GM19467 (cell line): ENCODE measurements around the gene USP49.
"Not testable (repeated sequence)": the region's sequence is repeated elsewhere in the genome, so short reads cannot be mapped to it uniquely, and the experiment has no call there.

Source experiments
- ATAC-seq: cut with Tn5 transposase; IDR thresholded peaks from one replicate; pipeline ENCODE4 v1.9.1; 2021; ENCODE audit warnings: mild to moderate bottlenecking, moderate library complexity; ENCODE audit not compliant: unreplicated experiment

Gene USP49

GRCh38 chr6:41895300-41896233, at the start of gene USP49:
Gene USP49 (minus strand): TSS chr6:41895375. CDS start chr6:41806983, 88,392 bp downstream.
- ATAC-seq, result peak; percentile 70

GRCh38 chr6:41943456-41943855, 48.3 kb upstream of the USP49 start:
- ATAC-seq, result no peak

GRCh38 chr6:41942882-41943281, 47.7 kb upstream of the USP49 start:
- not testable (repeated sequence) for ATAC-seq

DNA sequence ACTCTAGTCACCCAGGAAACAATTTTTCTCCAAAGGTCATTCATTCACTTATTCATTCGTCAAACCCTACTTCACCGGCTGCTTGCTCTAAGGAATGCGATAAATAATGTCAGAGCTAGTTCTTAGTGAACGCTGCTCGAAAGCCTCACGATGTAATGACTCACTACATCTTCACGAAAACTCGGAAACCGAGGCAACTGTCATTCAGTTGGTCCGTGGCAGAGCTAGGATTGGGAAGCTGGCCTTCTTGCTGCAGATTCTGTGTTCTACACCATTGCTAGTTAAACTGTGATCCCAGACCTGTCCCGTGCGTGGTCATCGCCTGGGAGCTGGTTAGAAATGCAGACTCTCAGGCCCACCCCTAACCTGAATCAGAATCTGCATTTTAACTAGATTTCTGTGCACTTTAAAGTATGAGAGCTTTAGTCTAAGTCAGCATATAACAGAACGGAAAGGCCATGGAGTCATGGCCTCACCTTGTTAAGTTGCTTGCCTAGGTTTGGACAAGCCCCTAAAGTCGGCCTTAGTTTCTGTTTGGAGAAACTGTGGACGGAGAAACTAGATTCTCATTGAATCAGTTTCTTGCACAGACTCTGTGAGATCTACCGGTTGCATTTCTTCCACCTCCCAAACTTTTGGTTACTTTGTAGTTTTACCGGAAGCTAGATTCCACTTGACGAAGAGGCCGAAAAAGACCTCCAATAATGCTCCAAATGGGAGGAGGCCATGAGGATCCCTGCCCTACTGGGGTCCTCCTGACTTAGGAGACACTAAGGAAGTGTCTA, 47.1 kb upstream of the USP49 start:
- no peak for ATAC-seq

- peak; percentile 84 for ATAC-seq
These were observed 46.3 kb upstream of the USP49 start, which contains the start of gene CCND3 for GRCh38 chr6:41941280-41942066. Gene CCND3 (minus strand): TSS chr6:41941808. CDS start chr6:41941649, 159 bp downstream.

GRCh38 chr6:41940759-41941279, 45.6 kb upstream of the USP49 start:
- ATAC-seq, result no peak

DNA sequence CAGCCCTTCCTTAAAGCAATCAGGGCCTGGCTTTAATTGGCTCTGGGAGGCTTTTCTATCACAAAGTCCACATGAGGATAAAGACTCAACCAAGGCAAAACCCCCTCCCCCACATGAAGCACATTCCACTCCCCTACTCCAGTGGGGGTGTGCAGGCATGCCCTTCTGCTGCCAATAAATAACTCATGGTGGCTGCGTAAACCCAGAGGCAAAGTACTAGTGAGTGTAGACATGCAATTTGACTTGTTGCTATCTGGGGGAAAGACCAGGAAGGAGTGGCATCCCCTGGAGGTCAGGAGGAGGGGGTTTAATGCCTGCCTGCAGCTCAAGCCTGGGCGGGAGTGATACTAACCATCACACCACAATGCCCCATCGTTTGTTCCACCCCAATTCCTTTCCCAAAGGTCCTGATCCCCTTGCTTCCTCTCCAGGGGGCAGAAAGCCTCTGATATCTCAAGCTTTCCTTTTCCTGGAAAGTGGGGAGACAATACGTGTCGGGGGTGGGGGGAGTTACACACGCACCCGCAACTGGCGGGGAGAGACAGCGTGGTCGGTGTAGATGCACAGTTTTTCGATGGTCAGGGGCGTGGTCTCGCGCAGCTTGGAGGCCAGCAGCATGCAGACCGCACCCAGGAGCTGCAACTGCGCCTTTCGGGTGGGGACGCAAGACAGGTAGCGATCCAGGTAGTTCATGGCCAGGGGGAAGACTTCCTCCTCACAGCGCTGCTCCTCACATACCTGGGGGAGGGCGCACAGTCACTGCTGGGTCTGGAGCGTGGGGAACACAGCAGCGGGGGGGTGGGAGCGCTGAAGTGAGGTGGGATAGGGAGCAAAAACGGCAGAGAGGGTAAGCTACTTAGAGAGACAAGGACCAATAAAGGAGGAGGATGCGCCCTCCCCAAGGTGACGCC, 44.9 kb upstream of the USP49 start:
- ATAC-seq, result no peak

- ATAC-seq, result no peak
These were observed 44.1 kb upstream of the USP49 start for GRCh38 chr6:41939176-41939847.

DNA sequence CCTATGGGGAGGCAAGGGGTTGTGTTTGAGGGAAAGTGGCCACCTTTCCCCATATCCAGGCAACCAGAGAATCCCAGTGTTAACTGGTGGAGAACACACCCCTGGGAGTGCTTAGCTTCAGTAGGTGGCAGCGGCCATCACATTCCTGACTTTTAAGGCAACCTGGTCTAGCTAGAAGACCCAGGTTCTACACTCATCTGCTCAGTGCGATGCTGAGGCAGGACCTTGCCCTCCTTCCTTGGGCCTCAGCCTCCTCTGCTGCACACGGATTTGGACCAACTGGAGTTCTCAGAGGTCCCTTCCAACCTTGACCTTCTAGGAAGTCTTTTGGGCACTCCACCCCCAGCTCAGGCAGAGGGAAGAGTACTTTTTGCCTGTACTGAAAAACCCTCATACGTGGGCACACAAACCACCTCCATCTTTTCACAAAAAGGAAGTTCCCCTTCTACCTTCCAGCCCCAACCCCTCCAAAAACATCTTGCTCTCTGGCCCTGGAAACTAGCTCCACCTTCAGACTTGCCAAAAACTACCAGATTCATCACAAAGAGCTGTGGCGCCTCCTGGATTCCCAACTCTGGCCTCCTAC, 43.5 kb upstream of the USP49 start:
- ATAC-seq, result no peak

GRCh38 chr6:41937861-41938574, 42.8 kb upstream of the USP49 start:
- ATAC-seq, result no peak

GRCh38 chr6:41937472-41937860, 42.3 kb upstream of the USP49 start:
- ATAC-seq, result no peak

DNA sequence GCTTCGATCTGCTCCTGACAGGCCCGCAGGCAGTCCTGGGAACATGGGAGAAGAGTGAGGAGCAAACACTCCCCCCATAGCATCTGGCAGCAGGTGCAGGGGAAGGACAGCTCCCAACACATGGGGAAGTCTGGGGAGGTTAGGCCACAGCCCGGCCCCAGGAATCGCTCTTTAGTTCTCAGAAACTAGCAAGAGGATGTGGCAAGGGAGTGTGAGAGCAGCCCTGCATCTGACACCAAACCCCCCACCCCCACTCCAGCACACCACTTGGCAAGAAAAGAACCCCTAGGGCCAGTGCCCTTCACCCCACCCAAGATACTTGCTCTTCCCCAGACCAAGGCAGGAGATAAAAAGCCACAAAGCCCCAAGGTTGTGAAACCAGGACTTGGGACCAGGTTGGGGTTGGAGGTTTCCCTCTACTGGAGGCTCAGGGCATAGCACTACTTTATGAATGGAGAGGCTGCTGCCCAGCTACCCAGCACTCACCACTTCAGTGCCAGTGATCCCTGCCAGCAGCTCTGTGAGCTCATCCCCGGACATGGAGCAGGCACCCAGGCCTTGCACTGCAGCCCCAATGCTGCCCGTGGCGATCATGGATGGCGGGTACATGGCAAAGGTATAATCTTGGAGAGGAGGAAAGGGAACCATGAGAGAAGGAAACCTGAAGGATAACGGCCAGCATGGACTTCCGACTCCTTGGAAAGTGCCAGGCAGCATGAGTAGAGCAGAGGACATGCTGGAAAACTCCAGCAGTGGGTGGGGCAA, 41.1 kb upstream of the USP49 start:
- no peak for ATAC-seq

- ATAC-seq, result no peak
These were observed 40.5 kb upstream of the USP49 start for GRCh38 chr6:41935685-41936072.

- ATAC-seq, result no peak
These were observed 40.0 kb upstream of the USP49 start for GRCh38 chr6:41935193-41935574.

- no peak for ATAC-seq
These were observed 39.4 kb upstream of the USP49 start for GRCh38 chr6:41934278-41935192.

DNA sequence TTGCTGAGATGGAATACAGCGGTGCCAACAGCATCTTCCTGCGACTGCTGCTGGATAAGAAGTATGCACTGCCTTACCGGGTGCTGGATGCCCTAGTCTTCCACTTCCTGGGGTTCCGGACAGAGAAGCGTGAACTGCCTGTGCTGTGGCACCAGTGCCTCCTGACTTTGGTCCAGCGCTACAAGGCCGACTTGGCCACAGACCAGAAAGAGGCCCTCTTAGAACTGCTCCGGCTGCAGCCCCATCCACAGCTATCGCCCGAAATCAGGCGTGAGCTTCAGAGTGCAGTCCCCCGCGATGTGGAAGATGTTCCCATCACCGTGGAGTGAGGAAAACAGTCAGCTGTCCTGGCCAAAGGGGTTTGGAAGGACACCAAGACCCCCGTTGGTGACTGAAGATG, 37.2 kb upstream of the USP49 start:
- no peak for ATAC-seq
